MCF 10A (cell line): ENCODE measurements around the gene PCSK5. TPM values are rescaled to one million over a fixed set of nuclear protein-coding genes. Genes with fewer than 3 reads are reported as not detected.
A peak's percentile ranks its signal among the peaks of the same experiment; 100 is the strongest.
"Not testable (repeated sequence)": the region's sequence is repeated elsewhere in the genome, so short reads cannot be mapped to it uniquely, and the experiment has no call there.

Experiments used
- BruUV-seq: library from RNA; stranded (reverse); fragments of 400-500 nt; replicated peaks from 2 replicates; lab custom pipeline; 2021; lab: Mats Ljungman, UMichigan
- CTCF ChIA-PET: fragments of 300-600 bp; sonication (Branson Sonifier 250); formaldehyde crosslinking; extraction: SDS; loops from one replicate; lab custom pipeline; 2021; ENCODE audit warnings: antibody characterized with exemption, inconsistent platforms; lab: Yijun Ruan, JAX
- POLR2A ChIA-PET: fragments of 300-600, 350-650 bp; sonication (Branson Sonifier 250); formaldehyde crosslinking; extraction: SDS; loops from one replicate; lab custom pipeline; 2020; ENCODE audit warnings: antibody characterized with exemption, inconsistent platforms; lab: Yijun Ruan, JAX
- DNase-seq: peaks from one replicate; pipeline ENCODE4 v3.0.0-alpha.2; 2018; ENCODE audit not compliant: unreplicated experiment
- H3K27ac Mint-ChIP-seq: one replicate; pipeline ENCODE4 v1.8.0; 2022; ENCODE audit warnings: mild to moderate bottlenecking, low read depth, mixed read lengths; ENCODE audit not compliant: unreplicated experiment
- H3K27me3 Mint-ChIP-seq: one replicate; pipeline ENCODE4 v1.8.0; 2022; ENCODE audit warnings: mixed read lengths; ENCODE audit not compliant: insufficient read depth, unreplicated experiment
- H3K36me3 Mint-ChIP-seq: one replicate; pipeline ENCODE4 v1.8.0; 2022; ENCODE audit warnings: mild to moderate bottlenecking, moderate library complexity, mixed read lengths; ENCODE audit not compliant: insufficient read depth, unreplicated experiment
- H3K4me1 Mint-ChIP-seq: one replicate; pipeline ENCODE4 v1.8.0; 2022; ENCODE audit warnings: mixed read lengths; ENCODE audit not compliant: insufficient read depth, unreplicated experiment
- H3K4me3 Mint-ChIP-seq: one replicate; pipeline ENCODE4 v1.8.0; 2022; ENCODE audit warnings: mild to moderate bottlenecking, moderate library complexity, mixed read lengths; ENCODE audit not compliant: unreplicated experiment
- H3K9me3 Mint-ChIP-seq: one replicate; pipeline ENCODE4 v1.8.0; 2022; ENCODE audit warnings: mixed read lengths; ENCODE audit not compliant: unreplicated experiment
- CTCF ChIP-seq: fragments of 200-600 bp; IDR thresholded peaks from one replicate; pipeline ENCODE4 v1.8.0; 2022; ENCODE audit warnings: antibody characterized with exemption, mild to moderate bottlenecking; ENCODE audit not compliant: unreplicated experiment
- intact Hi-C: fragments of 100-400 bp; cut with micrococcal nuclease; formaldehyde crosslinking; loops from 2 replicates; pipeline ENCODE4 v1.14.1; 2022
- total RNA-seq: library from RNA; stranded (reverse); gene quantifications from 2 replicates; pipeline ENCODE4 v1.2.3, GENCODE V29; 2022

Gene PCSK5
- total RNA-seq, 1 experiment from 2014 or later, result not detected

- Mint-ChIP-seq H3K27ac (no peak overlapping the region), H3K9me3 (peaks cover 5% of the 10 kb centered on the region), H3K4me1 (no peaks in the 10 kb centered on the region), H3K27me3 (no peaks in the 10 kb centered on the region), H3K4me3 (no peak overlapping the region), H3K36me3 (no peaks in the 10 kb centered on the region)
- CTCF ChIA-PET, result interaction anchor here (0.6 to 0.9 kb wide), 2 partner anchors 101 to 230 kb away, joined by 3 read pairs; no protein-coding TSS in a partner anchor
- POLR2A ChIA-PET, result no interaction called here
- no peak for DNase-seq
- intact Hi-C loops, result no loop called here
- TF ChIP-seq CTCF, result no peak
- BruUV-seq, result no TSS peak
Observed at GRCh38 chr9:75858497-75859092, 31.9 kb upstream of the PCSK5 start.

GRCh38 chr9:75864266-75864665 lies 26.2 kb upstream of the PCSK5 start:
- Mint-ChIP-seq H3K27me3 (no peaks in the 10 kb centered on the region), H3K27ac (no peak overlapping the region), H3K4me1 (no peaks in the 10 kb centered on the region), H3K4me3 (no peak overlapping the region), H3K36me3 (no peaks in the 10 kb centered on the region), H3K9me3 (peaks cover 7% of the 10 kb centered on the region)
- no TSS peak for BruUV-seq
- ChIA-PET POLR2A (no interaction called here), CTCF (interaction anchor here (0.7 to 3.6 kb wide), 14 partner anchors 10 to 747 kb away, joined by 3 to 29 read pairs (median 4); no protein-coding TSS in a partner anchor)
- DNase-seq, result no peak
- no peak for TF ChIP-seq CTCF
- intact Hi-C loops, result loop anchor here (10.0 kb wide), 1 partner anchor 599 kb away; no protein-coding TSS in a partner anchor

DNA sequence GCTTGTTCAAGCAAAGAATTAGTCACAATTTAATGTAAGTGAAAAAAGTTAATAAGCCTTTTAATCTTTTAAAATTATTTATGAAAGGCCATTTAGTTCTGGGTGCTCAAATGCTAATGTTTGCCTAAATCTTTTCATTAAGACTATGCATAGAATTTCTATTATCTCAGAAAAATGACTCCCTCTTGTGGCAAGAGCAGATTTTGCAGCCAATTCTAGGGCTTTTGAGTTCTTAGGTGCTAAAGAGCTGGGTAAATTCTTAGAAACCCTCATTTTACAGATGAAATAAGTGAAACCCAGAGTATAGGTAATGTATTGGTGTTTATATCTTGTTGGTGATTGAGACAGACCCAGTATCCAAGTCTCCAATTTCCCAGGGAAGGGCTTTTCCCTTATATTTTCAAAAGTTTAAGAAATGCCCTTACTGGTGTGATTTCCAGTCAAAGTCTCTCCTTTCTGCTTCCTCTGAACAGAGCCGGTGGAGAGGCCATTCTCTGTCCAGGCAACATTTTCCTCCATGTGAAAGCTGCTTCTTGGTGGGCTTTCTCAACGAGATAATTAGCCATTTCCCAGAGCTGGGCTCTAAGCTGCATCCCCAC lies 24.1 kb upstream of the PCSK5 start:
- H3K4me3 Mint-ChIP-seq, result no peak overlapping the region
- H3K36me3 Mint-ChIP-seq, result no peaks in the 10 kb centered on the region
- CTCF ChIA-PET, result interaction anchor here (0.5 to 3.6 kb wide), 30 partner anchors 9 to 1527 kb away, joined by 3 to 29 read pairs (median 4); no protein-coding TSS in a partner anchor
- peaks cover 15% of the 10 kb centered on the region for H3K9me3 Mint-ChIP-seq
- H3K27ac Mint-ChIP-seq, result no peak overlapping the region
- no peaks in the 10 kb centered on the region for H3K4me1 Mint-ChIP-seq
- POLR2A ChIA-PET, result no interaction called here
- intact Hi-C loops, result loop anchor here (2.0 to 10.0 kb wide), 2 partner anchors 602 to 666 kb away; no protein-coding TSS in a partner anchor
- peak; percentile 61 for DNase-seq
- no peaks in the 10 kb centered on the region for H3K27me3 Mint-ChIP-seq
- peak; percentile 52 for TF ChIP-seq CTCF
- BruUV-seq, result no TSS peak

DNA sequence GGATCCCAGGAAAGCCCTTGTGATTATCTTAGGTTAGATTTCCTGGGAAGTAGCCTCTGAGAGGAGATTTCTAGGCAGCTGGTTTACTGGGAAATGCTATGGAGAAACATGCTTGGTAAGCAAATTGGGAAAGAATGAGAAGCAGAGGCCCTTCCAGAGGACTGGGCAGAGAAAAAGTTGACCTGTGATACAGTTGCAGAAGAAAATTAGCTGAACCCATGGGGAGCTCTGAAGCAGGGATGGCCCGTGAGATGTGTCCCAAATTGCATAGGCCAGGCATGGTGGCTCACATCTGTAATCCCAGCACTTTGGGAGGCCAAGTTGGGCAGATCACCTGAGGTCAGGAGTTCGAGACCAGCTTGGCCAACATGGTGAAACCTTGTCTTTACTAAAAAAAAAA lies 21.9 kb upstream of the PCSK5 start:
- BruUV-seq, H3K27ac Mint-ChIP-seq, H3K4me3 Mint-ChIP-seq, H3K36me3 Mint-ChIP-seq, H3K4me1 Mint-ChIP-seq, DNase-seq, H3K27me3 Mint-ChIP-seq: not testable (repeated sequence)
- ChIA-PET POLR2A (interaction anchor here (0.7 kb wide), 1 partner anchor 468 kb away, joined by 3 read pairs; no protein-coding TSS in a partner anchor), CTCF (interaction anchor here (0.6 to 2.8 kb wide), 11 partner anchors 10 to 684 kb away, joined by 3 to 10 read pairs (median 5); no protein-coding TSS in a partner anchor)
- intact Hi-C loops, result loop anchor here (10.0 kb wide), 1 partner anchor 604 kb away; no protein-coding TSS in a partner anchor
- H3K9me3 Mint-ChIP-seq, result peaks cover 22% of the 10 kb centered on the region
